ENCODE results near the gene SIVA1.

Gene SIVA1

GRCh38 chr14:104771374-104771773 is 18.4 kb downstream of the SIVA1 start:
- no peak for DNase-seq (ENCODE audit: low spot score)

- DNase-seq (ENCODE audit: low spot score): no peak
Measured at GRCh38 chr14:104771918-104772706, 19.2 kb downstream of the SIVA1 start.

DNA sequence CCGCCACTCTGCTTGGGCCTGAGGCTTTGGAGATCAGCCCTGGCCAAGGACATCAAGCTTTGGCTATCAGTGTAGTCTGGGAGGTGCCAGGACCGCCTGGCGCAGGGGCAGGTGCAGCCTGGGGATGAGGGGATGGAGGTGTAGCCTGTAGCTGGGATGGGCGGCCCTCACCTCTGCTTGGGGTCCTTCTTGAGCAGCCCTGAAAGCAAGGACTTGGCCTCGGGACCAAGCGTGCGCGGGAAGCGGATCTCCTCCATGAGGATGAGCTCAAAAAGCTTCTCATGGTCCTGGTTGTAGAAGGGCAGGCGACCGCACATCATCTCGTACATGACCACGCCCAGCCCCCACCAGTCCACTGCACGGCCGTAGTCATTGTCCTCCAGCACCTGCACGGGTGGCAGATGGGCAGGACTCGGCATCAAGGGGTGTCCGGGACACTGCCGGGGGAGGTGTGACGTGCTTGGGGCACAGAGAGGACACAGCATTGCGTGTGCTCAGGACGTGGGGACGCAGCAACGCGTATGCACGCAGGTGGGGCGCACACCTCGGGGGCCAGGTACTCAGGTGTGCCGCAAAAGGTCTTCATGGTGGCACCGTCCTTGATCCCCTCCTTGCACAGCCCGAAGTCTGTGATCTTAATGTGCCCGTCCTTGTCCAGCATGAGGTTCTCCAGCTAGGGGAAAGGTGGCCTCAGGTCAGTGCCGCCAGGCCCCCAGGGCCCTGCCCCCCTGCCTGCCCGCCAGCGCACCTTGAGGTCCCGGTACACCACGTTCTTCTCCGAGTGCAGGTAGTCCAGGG is 20.0 kb downstream of the SIVA1 start:
- no peak for DNase-seq (ENCODE audit: low spot score)

DNA sequence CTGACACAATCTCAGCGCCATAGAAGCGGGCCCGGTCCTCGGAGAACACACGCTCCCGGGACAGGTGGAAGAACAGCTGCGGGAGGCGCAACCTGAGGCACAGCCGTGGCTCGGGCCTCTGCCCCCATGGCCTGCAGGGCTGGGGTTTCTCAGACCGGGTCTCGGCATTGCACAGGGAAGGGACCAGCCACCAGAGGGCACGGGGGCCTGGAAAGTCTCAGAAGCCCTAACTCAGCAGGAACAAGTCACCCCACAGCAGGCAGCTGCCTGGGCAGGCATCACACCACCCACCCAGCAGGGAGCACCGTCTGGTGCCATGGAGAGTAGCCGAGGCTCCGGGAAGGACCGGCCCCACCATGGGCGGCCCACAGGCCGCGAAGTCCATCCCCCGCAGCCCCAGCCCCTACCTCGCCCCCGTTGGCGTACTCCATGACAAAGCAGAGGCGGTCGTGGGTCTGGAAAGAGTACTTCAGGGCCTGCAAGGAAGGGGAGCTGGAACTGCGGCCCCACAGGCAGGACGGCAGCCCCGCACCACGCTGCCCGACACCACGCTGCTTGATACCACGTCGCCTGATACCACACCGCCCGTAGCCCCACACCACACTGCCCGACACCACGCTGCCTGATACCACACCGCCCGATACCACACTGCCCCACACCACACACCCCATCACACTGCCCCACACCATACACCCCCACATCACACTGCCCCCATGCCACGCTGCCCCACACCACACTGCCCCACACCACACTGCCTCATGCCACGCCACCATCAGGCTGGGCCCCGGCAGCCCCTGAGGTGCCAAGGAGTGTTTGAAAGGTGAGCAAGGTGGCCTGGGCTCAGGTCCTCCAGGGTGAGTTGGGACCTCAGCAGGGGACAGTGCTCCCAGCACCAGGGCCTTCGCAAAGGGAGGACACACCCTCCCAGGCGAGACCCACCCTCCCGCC is 20.8 kb downstream of the SIVA1 start:
- DNase-seq (ENCODE audit: low spot score): no peak

DNA sequence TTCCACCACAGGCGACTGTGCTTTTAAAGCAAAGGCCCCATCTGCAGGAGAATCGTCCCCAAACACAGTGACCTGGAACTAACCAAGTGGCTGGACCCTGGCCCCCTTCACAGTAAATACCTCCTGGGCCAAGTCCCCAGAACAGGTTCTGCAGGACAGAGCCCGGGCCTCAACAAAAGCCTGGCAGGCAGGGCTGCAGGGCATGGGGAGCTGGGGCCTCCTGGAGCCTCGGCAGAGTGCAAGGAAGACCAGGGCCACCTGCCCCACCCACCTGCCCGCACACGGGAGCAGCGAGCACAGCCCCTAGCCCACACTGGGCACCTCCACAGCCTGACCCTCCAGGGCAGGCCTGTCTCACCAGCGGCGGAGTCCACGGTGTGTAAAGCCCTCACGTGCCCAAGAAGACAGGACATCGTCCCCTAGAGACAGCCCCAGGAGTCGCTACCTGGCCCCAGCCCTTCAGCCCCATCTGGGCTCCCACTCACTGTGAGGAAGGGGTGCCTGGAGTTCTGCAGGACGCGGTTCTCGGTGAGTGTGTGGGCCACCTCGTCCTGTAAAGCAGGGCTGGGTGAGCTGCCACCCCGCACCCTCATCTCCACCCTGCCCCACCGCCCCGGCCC is 21.6 kb downstream of the SIVA1 start:
- DNase-seq (ENCODE audit: low spot score): no peak

DNA sequence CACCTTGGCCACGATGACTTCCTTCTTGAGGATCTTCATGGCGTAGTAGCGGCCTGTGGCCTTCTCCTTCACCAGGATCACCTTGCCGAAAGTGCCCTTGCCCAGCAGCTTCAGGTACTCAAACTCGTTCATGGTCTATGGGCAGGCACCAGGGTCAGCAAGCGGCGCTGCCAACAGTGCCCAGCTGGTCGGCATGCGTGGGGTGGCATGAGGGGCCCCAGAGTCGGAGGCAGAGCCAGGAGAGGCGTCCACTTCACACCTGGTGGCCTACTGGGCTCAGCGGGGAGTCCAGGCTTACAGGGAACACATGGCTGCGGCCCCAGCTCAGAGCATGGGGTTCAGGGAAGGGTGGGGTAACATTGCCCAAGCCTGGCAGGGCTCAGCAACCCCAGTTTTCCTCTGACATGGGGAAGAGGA is 22.1 kb downstream of the SIVA1 start:
- no peak for DNase-seq (ENCODE audit: low spot score)

DNA sequence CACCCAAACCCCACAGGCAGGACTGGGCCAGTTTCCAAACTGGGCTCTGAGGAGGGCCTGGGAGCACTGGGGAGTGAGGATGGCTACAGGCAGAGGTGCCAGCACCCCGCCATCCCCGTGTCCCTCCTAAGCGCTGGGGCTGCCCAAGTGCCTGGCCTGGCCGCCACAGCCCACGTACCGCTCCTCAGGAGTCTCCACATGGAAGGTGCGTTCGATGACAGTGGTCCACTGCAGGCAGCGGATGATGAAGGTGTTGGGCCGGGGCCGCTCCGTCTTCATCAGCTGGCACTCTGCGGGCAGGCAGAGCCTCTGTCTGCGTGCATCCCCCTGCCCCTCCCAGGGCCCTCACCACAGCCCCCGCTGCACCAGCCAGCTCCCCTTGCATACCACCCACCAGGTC is 23.5 kb downstream of the SIVA1 start:
- DNase-seq (ENCODE audit: low spot score): no peak

- no peak for DNase-seq (ENCODE audit: low spot score)
Measured at GRCh38 chr14:104776961-104777807, 24.2 kb downstream of the SIVA1 start.

GRCh38 chr14:104777808-104778249 is 24.9 kb downstream of the SIVA1 start:
- DNase-seq (ENCODE audit: low spot score): no peak

DNA sequence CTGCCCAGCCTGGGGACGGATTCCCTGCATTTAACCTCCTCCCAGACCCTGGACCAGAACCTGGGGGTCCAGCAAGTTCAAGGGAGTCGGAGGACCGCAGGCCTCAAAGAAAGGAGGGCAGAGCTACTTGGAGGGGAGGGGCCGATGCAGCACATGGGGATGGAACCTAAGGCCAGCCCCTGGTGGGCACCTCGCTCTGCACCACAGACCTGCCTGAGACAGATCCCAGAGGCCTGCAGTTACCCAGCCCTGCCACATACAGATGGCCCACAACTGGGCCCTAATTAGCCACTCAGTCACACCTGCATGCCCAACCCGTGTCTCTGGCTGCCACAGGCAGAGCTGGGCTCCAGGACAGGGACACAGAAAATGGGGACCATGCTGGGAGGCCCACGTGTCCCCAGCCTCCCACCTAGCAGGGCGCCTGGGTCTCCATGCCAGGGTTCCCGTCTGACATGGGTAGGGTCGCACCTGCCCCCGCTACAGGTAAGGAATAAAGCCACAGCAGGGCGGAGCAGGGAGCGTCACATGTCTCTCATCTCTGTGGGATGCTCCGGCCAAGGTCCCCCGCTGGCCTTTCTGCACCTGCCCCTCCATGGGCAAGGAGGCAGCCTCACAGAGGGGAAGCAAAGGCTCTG is 25.9 kb downstream of the SIVA1 start:
- DNase-seq (ENCODE audit: low spot score): no peak

- DNase-seq (ENCODE audit: low spot score): no peak
Measured at GRCh38 chr14:104779776-104780512, 27.0 kb downstream of the SIVA1 start.

DNA sequence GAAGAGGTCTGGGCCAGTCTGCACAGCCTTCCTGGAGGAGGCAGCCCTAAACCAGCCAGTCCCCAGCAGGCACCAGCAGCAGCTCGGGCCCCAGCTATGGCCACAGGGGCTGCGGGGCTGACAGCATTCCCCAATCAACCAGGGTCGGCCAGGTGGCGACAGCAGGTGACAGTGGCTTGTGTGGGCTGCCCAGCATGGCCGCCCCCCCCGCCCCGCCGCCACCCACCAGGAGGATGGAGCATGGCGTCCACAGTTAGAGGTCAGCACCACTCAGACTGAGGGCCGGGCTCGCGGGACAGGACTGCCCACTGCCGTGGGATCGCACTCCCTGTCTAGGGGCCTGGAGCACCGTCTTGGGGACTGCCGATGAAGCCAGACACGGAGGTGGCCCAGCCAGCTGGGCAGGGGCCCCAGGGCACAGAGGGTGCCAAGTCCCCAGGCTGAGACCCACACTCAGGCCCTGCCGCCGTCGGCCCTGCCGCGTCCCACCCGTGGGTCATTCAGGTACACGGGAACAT is 27.6 kb downstream of the SIVA1 start:
- DNase-seq (ENCODE audit: low spot score): no peak

GRCh38 chr14:104781271-104782077 is 28.5 kb downstream of the SIVA1 start:
- DNase-seq (ENCODE audit: low spot score): no peak

DNA sequence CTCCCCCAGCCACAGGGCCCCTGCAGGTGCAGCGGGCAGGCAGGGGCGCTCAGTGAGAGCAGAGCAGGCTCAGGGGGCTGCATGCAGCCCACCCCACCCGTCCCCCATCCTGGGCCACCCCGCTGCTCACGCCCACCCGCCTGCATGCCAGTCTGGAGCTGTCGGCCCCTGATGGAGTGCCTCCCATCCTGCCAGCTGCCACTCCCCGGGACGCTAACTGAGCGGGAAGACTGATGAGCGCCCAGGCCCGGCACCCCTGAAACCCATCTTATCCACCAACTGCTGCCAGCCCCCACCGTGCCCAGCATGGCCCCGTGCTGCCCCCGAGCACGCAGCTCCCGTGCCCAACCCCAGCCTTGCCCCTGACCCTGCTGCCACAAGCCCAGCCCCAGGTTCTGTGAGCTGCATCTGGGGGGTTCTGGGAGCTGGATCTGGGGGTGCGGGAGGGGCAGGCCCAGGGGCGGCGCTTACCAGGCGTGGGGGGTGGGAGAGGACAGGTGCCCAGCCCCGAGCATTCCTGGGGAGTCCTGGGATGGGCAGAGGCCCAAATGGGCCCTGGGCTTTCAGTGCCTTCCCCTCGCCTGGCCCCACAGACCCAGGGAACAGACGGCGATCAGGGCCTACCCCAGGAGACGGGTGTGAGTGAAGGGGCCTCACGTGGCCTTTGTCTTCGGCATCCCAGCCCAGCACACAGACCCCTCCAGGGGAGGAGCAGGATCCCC is 29.3 kb downstream of the SIVA1 start:
- DNase-seq (ENCODE audit: low spot score): no peak

- no peak for DNase-seq (ENCODE audit: low spot score)
Measured at GRCh38 chr14:104782808-104783139, 29.8 kb downstream of the SIVA1 start.

DNA sequence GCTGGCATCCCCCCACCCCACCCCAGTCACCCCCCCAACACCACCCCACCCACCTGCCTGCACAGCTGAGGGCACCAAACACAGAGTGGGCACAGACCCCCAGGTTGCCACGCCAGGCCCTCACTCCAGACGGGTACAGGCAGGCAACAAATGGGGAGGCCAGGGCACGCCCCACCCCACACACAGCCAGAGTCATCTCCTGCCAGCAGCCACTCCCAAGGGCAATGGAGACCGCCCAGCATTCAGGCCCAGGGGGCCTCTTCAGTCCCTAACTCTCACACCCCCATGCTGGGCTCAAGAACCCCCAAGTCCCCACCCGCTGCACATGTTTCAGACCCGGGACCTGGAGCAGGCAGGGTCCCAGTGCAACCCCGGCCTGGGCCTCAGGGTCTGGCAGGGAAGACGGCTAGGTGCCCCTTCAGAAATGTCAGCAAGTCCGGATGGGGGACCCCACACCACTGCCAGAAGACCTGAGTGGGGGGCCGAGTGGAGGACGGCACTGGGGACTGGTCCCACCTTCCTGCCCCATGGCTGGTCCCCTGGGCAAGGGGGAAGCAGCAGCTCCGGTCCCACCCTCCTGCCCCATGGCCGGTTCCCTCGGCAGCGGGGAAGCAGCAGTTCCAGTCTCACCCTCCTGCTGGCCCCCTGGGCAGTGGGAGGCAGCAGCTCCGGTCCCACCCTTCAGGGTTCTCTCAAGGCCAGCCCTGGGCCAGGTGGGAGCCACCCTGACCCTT is 30.7 kb downstream of the SIVA1 start:
- no peak for DNase-seq (ENCODE audit: low spot score)

- DNase-seq (ENCODE audit: low spot score): no peak
Measured at GRCh38 chr14:104784218-104784568, 31.2 kb downstream of the SIVA1 start.
